Left lung (tissue), 10 donors: Measurements from ENCODE around the gene CACNB1. TPM values are rescaled to one million over a fixed set of nuclear protein-coding genes. Genes with fewer than 3 reads are reported as not detected.
A peak's percentile ranks its signal among the peaks of the same experiment; 100 is the strongest.
"Not testable (repeated sequence)": the region's sequence is repeated elsewhere in the genome, so short reads cannot be mapped to it uniquely, and the experiment has no call there.

Experiments
- ATAC-seq: fragments of 200-7000 bp; cut with Tn5 transposase; one replicate; pipeline ENCODE4 v1.9.1; 2020; ENCODE audit warnings: moderate library complexity
- DNase-seq, 4 donors: peaks; one replicate each; pipeline ENCODE4 v3.0.0-alpha.2; 2013 to 2020
- H3K27ac ChIP-seq, 2 donors: fragments of 200-600 bp; sonication (generic) in 1 of 2; one replicate each; pipeline versions ENCODE4 v1.5.0 to v1.8.0; 2020 to 2021
- H3K27me3 ChIP-seq, 2 donors: fragments of 200-600 bp; sonication (generic) in 1 of 2; one replicate each; pipeline versions ENCODE4 v1.5.0 to v1.8.0; 2020 to 2021
- H3K36me3 ChIP-seq, 2 donors: fragments of 200-600 bp; sonication (generic) in 1 of 2; one replicate each; pipeline versions ENCODE4 v1.5.0 to v1.8.0; 2020 to 2021
- H3K4me1 ChIP-seq, 2 donors: fragments of 200-600 bp; one replicate each; pipeline ENCODE4 v1.8.0; 2021
- H3K4me3 ChIP-seq, 2 donors: fragments of 200-600 bp; sonication (generic) in 1 of 2; one replicate each; pipeline versions ENCODE4 v1.5.0 to v1.8.0; 2020 to 2021; ENCODE audit warnings: mild to moderate bottlenecking in 1 of 2
- H3K9me3 ChIP-seq, 2 donors: fragments of 200-600 bp; sonication (generic) in 1 of 2; one replicate each; pipeline versions ENCODE4 v1.5.0 to v1.8.0; 2020 to 2021
- CTCF ChIP-seq, 2 donors: fragments of 200-600 bp; sonication (generic) in 1 of 2; IDR thresholded peaks; one replicate each; pipeline versions ENCODE4 v1.5.0 to v1.8.0; 2021; ENCODE audit warnings: antibody characterized with exemption in 2 of 2
- intact Hi-C, 2 donors: fragments of 100-400 bp; cut with DNase I; formaldehyde crosslinking; loops; one replicate each; pipeline versions ENCODE4 v1.11.2 to v1.14.2; 2022
- polyA plus RNA-seq, 6 donors: library from polyadenylated mRNA; unstranded; fragments of 120-200 nt; gene quantifications; one replicate each; pipeline ENCODE4 v1.2.1, GENCODE V29; 2013; ENCODE audit not compliant: insufficient read length in 6 of 6
- total RNA-seq, 2 donors: library from RNA; stranded (reverse); fragmentation: NEBNext Ultra II Directional; extraction: Animal tissue kit (Norgen Biotek cat#: 25700); gene quantifications; one replicate each; pipeline ENCODE4 v1.2.1, GENCODE V29; 2021
- donor health status: DM: no; HTN: yes; CAD: no.
- donor health status: DM: no; HTN: no; CAD: no.

Gene CACNB1
- total and polyA plus RNA-seq, 8 donors: 9.4 to 31.4 (median 13.3) TPM

DNA sequence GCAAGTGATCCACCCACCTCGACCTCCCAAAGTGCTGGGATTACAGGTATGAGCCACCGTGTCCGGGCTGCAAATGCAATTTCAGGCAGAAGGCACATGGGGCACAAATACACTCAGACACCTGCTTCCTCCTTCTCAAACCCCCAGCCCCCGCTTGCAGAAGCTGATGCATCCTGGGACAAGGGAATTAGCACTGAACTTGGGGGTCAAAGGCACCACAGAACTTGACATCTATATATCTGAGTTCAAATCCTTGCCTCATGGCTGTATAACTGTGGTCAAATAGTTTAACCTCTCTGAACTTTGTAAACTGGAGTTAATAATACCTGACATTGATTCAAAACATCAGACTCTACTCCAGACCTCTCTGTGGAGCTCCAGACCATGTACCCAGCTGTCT lies 27.4 kb downstream of the CACNB1 start:
- no peak for DNase-seq
- Histone ChIP-seq H3K27me3 (peaks cover 0 to 14% of the 10 kb centered on the region in 2 donors), H3K4me1 (peaks cover 0 to 28% of the 10 kb centered on the region in 2 donors), H3K4me3 (no peak overlapping the region), H3K27ac (no peak overlapping the region), H3K9me3 (no peaks in the 10 kb centered on the region), H3K36me3 (peaks cover 0 to 2% of the 10 kb centered on the region in 2 donors)
- no peak for TF ChIP-seq CTCF (IDR thresholded peaks at IDR 0.05)
- intact Hi-C loops: no loop called here
- no peak for ATAC-seq

DNA sequence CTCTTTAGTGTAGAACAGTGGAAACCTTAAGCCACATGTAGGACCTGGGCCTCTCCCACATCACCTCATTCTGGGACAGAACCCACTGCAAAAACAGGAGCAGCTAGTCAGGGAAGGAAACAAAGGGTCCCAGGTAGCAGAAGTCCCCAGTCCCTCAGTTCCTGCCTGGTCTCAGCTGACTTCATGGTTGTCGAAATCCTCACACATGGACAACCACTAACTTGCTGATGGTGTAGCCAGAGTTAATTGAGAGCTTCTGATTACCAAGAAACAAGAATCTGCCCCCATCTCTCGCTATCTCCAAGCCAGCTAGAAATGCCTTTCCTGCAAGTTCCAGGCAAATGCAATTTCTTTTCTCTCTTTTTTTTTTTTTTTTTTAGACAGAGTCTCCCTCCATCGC lies 28.0 kb downstream of the CACNB1 start:
- peaks cover 0 to 34% of the 10 kb centered on the region in 2 donors for H3K4me1 ChIP-seq
- no peaks in the 10 kb centered on the region for H3K36me3 ChIP-seq
- H3K27me3 ChIP-seq: peaks cover 0 to 19% of the 10 kb centered on the region in 2 donors
- ATAC-seq: no peak
- H3K27ac ChIP-seq: no peak overlapping the region
- no peak overlapping the region for H3K4me3 ChIP-seq
- no peak for TF ChIP-seq CTCF (IDR thresholded peaks at IDR 0.05)
- intact Hi-C loops: no loop called here
- DNase-seq: no peak
- H3K9me3 ChIP-seq: no peaks in the 10 kb centered on the region

DNA sequence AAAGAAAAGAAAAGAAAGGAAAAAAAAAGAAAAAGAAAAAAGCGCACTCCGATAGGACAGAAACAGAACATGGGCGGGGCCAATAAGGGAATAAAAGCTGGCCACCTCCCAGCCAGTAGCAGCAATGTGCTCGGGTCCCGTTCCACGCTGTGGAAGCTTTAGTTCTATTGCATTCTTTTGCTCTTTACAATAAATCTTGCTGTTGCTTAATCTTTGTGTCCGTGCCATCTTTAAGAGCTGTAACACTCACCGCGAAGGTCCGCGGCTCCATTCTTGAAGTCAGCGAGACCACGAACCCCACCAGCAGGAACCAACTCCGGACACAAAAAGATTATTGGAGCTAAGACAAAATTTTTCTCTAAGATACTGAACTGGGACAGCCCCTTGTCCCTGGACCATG lies 28.4 kb downstream of the CACNB1 start:
- H3K4me1 ChIP-seq: peaks cover 0 to 39% of the 10 kb centered on the region in 2 donors
- intact Hi-C loops: no loop called here
- ATAC-seq (no peak), DNase-seq (no peak)
- no peaks in the 10 kb centered on the region for H3K9me3 ChIP-seq
- H3K36me3 ChIP-seq: no peaks in the 10 kb centered on the region
- TF ChIP-seq CTCF (IDR thresholded peaks at IDR 0.05): no peak
- no peak overlapping the region for H3K4me3 ChIP-seq
- H3K27me3 ChIP-seq: peaks cover 0 to 19% of the 10 kb centered on the region in 2 donors
- H3K27ac ChIP-seq: no peak overlapping the region

- DNase-seq, ATAC-seq, H3K36me3 ChIP-seq, H3K4me3 ChIP-seq, intact Hi-C loops, H3K27ac ChIP-seq, H3K9me3 ChIP-seq: not testable (repeated sequence)
- Histone ChIP-seq H3K4me1 (peaks cover 0 to 40% of the 10 kb centered on the region in 2 donors), H3K27me3 (peaks cover 0 to 19% of the 10 kb centered on the region in 2 donors)
Observed at GRCh38 chr17:39168503-39168902, 29.0 kb downstream of the CACNB1 start.

DNA sequence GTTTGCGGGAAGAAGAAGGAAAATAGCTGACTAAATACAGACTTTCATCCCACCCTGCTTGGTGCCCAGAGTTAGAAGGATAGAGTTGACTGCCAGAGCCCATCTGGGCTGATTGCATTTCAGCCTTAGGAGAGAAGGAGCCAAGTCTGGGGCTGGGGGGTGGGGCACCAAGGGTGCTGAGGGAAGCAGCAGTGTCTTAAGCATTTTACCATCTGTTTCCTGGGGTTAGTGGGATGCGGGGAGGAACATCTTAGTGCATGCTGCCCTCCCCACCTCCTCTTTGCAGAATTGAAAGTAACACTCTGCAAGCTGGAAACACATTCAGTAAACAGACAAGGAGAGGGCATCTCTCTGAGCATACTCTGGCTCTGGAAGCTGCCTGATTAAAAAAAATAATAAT lies 30.0 kb downstream of the CACNB1 start:
- intact Hi-C loops: no loop called here
- H3K9me3 ChIP-seq: no peaks in the 10 kb centered on the region
- no peaks in the 10 kb centered on the region for H3K36me3 ChIP-seq
- H3K27me3 ChIP-seq: peaks cover 0 to 19% of the 10 kb centered on the region in 2 donors
- H3K4me3 ChIP-seq: no peak overlapping the region
- DNase-seq: peak in 1 of 4 donors; percentile 46
- no peak for ATAC-seq
- TF ChIP-seq CTCF (IDR thresholded peaks at IDR 0.05): no peak
- H3K4me1 ChIP-seq: peaks cover 0 to 40% of the 10 kb centered on the region in 2 donors
- H3K27ac ChIP-seq: no peak overlapping the region
